Activated CD4-positive, alpha-beta T cell treated with anti-CD3 and anti-CD28 coated beads, Interleukin-2, amount 10 ng/mL, durations not matched to agents 7 days and 5 days (primary cell): Measurements from ENCODE around the gene PTGIS. TPM values are rescaled to one million over a fixed set of nuclear protein-coding genes. Genes with fewer than 3 reads are reported as not detected.

Source experiments
- CTCF ChIA-PET: fragments of 350-600 bp; sonication (Branson Sonifier 250); formaldehyde crosslinking; loops from one replicate; lab custom pipeline; 2021; ENCODE audit warnings: antibody characterized with exemption; lab: Charles Lee
- POLR2A ChIA-PET: fragments of 350-600 bp; sonication (Branson Sonifier 250); formaldehyde crosslinking; loops from one replicate; lab custom pipeline; 2021; ENCODE audit warnings: antibody characterized with exemption; lab: Charles Lee
- DNase-seq: peaks from one replicate; pipeline ENCODE4 v3.0.0-alpha.2; 2020
- H3K27ac Mint-ChIP-seq: one replicate; pipeline ENCODE4 v1.8.0; 2021; ENCODE audit warnings: mild to moderate bottlenecking, moderate library complexity, mixed read lengths
- H3K27me3 Mint-ChIP-seq: one replicate; pipeline ENCODE4 v1.8.0; 2021; ENCODE audit warnings: mixed read lengths
- H3K36me3 Mint-ChIP-seq: one replicate; pipeline ENCODE4 v1.8.0; 2021; ENCODE audit warnings: low read depth, mixed read lengths
- H3K4me1 Mint-ChIP-seq: one replicate; pipeline ENCODE4 v1.8.0; 2021; ENCODE audit warnings: mixed read lengths
- H3K4me3 Mint-ChIP-seq: one replicate; pipeline ENCODE4 v1.8.0; 2021; ENCODE audit warnings: mild to moderate bottlenecking, moderate library complexity, mixed read lengths
- H3K9me3 Mint-ChIP-seq: one replicate; pipeline ENCODE4 v1.8.0; 2021; ENCODE audit warnings: mixed read lengths
- total RNA-seq, 2 experiments: library from RNA; stranded (reverse); gene quantifications; one replicate each; pipeline ENCODE4 v1.2.3, GENCODE V29; 2021

The PTGIS gene
- total RNA-seq, 2 experiments from 2014 or later: 0.40 to 0.62 TPM

DNA sequence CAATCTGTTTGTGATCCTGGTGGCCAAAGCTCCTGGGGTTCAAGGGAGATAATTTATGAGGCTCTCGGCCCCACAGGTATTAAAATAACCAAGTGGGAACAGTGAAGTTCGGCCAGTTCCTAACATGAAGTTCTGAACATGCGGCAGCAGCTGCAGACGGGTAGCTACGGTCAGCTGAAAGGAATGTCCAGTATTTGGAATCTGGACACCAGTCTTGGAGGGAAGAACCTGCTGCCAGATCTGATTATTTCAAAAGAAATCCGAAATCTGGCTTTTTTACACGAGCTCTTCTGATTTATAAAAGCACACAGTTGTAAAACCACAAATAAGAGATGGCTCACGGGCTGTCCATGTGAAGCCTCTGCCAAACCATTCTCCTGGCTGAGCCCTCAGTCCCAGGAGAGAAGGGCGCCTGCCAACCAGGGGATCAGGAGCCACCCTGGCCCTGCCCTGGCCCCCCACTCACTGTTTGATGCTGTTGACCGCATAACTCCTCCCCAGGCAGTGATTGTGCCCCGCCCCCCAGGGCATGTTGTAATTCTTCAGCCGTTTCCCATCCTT, 57.3 kb downstream of the PTGIS start:
- Mint-ChIP-seq H3K9me3 (no peaks in the 10 kb centered on the region), H3K27ac (no peak overlapping the region), H3K36me3 (no peaks in the 10 kb centered on the region), H3K4me1 (no peaks in the 10 kb centered on the region), H3K27me3 (peaks cover 37% of the 10 kb centered on the region), H3K4me3 (no peak overlapping the region)
- DNase-seq: no peak
- CTCF ChIA-PET: interaction anchor here (0.6 kb wide), 2 partner anchors 95 to 100 kb away, joined by 3 read pairs; no protein-coding TSS in a partner anchor
- POLR2A ChIA-PET: no interaction called here

DNA sequence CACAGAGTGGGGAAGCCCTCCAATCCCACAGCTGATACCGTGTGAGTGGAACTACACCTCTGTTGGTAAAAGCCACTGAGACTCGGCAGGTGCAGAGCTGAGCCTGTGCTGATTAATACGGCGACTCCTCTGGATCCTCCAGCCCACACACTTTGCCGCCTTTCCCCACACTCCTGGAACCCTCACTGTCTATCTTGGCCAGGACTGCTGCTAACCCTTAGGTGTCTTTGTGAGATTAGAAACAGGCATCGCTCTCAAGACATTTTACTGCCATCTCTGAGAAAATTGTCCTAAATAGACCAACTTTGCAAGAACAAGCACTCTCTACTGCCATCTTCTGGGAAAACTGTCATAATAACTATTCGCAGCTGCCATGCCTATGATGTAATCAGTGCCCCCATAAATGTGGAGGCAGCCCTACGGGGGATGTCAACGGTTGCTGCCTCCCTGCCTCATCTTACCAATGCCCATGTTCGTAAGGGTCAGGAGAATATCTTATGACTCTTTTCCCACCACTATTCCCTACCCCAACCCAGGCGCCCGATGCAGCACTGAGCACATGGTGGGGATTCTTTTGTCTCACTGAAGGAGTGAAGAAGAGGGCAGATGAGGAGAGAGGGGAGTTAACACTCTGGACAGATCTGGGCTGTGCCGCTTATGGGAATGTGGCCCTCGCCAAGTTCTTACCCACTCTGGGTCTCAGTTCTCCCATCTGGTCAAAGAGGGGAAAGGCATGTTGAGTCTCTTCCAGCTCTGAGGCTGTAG, 59.3 kb downstream of the PTGIS start:
- POLR2A ChIA-PET: no interaction called here

DNA sequence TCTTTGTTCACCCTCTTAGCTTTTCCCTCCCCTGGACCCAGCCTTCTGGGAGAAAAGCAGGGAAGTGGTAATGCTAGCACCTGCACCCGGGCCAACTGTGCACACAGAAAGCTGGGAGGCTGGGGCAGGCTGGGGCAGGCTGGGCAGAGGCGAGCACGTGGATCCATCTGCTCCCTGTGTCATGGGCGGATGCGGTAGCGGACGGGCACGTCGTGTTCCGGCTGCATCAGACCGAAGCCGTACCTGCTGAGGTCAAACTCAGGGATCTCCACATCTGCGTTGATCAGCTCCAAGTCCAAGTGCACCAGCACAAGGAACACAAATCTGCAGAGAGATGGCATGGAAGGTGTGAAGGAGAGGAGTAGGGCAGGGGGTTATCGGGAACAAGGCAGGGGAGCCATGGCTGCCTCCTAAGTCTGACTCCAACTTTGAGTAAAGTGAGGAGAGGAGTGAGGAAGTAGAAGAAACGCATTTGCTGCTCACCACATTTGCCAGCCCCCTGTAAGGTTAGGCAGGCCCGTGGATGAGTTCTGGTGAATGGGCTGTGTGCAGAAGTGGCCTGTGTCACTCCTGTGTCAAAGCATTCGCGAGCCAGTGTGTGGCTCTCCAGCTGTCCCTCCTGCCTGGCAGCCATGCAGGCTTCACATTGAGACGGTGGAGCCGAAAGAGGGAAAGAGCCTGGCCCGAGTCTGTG, 60.0 kb downstream of the PTGIS start:
- no peaks in the 10 kb centered on the region for H3K36me3 Mint-ChIP-seq
- DNase-seq: no peak
- no peak overlapping the region for H3K4me3 Mint-ChIP-seq
- CTCF ChIA-PET: interaction anchor here (1.1 to 1.6 kb wide), 4 partner anchors 23 to 122 kb away, joined by 3 to 6 read pairs (median 4); no protein-coding TSS in a partner anchor
- H3K9me3 Mint-ChIP-seq: no peaks in the 10 kb centered on the region
- peaks cover 36% of the 10 kb centered on the region for H3K27me3 Mint-ChIP-seq
- no peaks in the 10 kb centered on the region for H3K4me1 Mint-ChIP-seq
- no peak overlapping the region for H3K27ac Mint-ChIP-seq
- POLR2A ChIA-PET: no interaction called here

More for the DNA sequence above, 59.3 kb downstream of the PTGIS start:
- Mint-ChIP-seq H3K27me3 (peaks cover 34% of the 10 kb centered on the region), H3K9me3 (no peaks in the 10 kb centered on the region), H3K4me1 (no peaks in the 10 kb centered on the region), H3K27ac (no peak overlapping the region), H3K36me3 (no peaks in the 10 kb centered on the region), H3K4me3 (no peak overlapping the region)
- no peak for DNase-seq
- CTCF ChIA-PET: interaction anchor here (1.2 to 1.6 kb wide), 3 partner anchors 17 to 35 kb away, joined by 3 to 4 read pairs (median 4); no protein-coding TSS in a partner anchor

DNA sequence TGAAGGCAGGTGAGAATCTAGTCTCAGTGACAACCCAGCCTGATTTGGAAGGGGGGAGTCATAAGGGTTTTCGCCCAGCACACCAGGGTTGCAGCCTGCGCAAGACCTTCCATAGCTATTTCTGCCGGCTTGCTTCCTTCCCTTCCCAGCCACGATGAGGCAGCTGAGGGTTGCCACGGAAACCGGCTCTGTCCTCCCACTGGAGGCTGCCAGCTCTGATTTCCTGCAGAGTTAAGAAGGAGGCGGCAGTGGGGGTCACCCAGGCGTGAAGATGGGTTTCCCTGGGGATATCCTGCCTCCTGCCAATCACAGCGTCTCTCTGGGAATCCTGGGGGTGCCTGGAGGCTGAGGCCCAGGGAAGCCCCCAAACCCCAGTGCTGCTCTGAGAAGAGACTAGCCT, 62.4 kb downstream of the PTGIS start:
- ChIA-PET POLR2A (no interaction called here), CTCF (interaction anchor here (0.8 to 1.6 kb wide), 4 partner anchors 9 to 38 kb away, joined by 4 to 5 read pairs (median 4); no protein-coding TSS in a partner anchor)
- Mint-ChIP-seq H3K4me1 (no peaks in the 10 kb centered on the region), H3K27ac (no peak overlapping the region), H3K9me3 (no peaks in the 10 kb centered on the region), H3K36me3 (no peaks in the 10 kb centered on the region), H3K4me3 (no peak overlapping the region), H3K27me3 (peaks cover 35% of the 10 kb centered on the region)
- DNase-seq: no peak

DNA sequence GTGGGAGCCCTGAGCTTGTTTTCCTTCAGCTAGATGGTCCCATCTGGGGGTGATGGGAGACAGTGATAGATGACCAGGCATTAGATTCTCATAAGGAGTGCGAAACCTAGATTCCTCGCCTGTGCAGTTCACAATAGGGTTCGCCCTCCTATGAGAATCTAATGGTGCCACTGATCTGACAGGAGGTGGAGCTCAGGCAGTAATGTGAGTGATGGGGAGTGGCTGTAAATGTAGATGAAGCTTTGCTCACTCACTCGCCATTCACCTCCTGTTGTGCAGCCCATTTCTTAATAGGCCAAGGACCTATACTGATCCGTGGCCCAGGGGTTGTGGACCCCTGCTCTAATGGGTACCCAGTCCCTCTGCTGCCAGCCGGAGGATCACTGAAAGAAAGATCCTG, 64.8 kb downstream of the PTGIS start:
- Mint-ChIP-seq H3K9me3 (peaks cover 1% of the 10 kb centered on the region), H3K27ac (no peak overlapping the region), H3K4me3 (no peak overlapping the region), H3K27me3 (peaks cover 24% of the 10 kb centered on the region), H3K4me1 (no peaks in the 10 kb centered on the region), H3K36me3 (no peaks in the 10 kb centered on the region)
- CTCF ChIA-PET: interaction anchor here (0.6 to 1.5 kb wide), 2 partner anchors 157 to 560 kb away, joined by 3 read pairs; no protein-coding TSS in a partner anchor
- POLR2A ChIA-PET: no interaction called here
- no peak for DNase-seq

DNA sequence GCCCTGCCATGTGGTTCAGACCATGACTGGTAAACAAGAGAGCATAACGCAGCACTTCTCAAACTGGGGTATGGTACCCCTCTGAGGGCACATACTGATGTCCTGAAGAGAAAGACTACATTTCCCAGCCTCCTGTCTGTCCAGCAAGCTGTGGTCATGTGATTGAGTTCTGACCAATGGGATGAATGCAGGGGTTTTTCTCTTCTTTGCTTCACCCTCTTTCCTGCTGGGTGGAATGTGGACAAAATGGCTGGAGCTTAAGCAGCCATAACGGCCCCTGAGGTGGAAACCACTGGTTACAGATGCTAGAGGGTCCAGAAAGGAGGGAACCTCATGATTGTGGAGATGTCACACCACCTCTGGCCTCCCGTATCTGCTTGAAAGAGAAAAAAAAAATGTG, 66.0 kb downstream of the PTGIS start:
- POLR2A ChIA-PET: no interaction called here
- no peak for DNase-seq
- Mint-ChIP-seq H3K4me3 (no peak overlapping the region), H3K27ac (no peak overlapping the region), H3K36me3 (no peaks in the 10 kb centered on the region), H3K27me3 (peaks cover 27% of the 10 kb centered on the region), H3K4me1 (no peaks in the 10 kb centered on the region), H3K9me3 (peaks cover 2% of the 10 kb centered on the region)
- CTCF ChIA-PET: no interaction called here

DNA sequence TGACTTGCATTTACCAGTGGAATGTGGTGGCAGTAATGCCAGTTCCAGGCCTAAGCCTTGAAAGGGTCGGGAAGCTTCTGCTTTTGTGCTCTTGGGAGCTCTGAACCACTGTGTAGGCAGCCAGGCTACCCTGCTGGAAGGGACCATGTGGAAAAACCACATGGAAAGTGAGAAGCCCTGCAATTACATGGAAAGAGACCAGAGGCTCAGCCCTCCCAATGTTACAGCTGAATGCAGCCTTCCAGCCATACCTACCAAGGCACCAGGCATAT, 70.6 kb downstream of the PTGIS start:
- H3K9me3 Mint-ChIP-seq: peaks cover 2% of the 10 kb centered on the region
- POLR2A ChIA-PET: no interaction called here
- no peak for DNase-seq
- CTCF ChIA-PET: interaction anchor here (0.8 to 1.4 kb wide), 2 partner anchors 8 to 37 kb away, joined by 3 to 5 read pairs; no protein-coding TSS in a partner anchor
- H3K27ac Mint-ChIP-seq: no peak overlapping the region
- H3K27me3 Mint-ChIP-seq: peaks cover 27% of the 10 kb centered on the region
- H3K36me3 Mint-ChIP-seq: no peaks in the 10 kb centered on the region
- no peaks in the 10 kb centered on the region for H3K4me1 Mint-ChIP-seq
- no peak overlapping the region for H3K4me3 Mint-ChIP-seq

DNA sequence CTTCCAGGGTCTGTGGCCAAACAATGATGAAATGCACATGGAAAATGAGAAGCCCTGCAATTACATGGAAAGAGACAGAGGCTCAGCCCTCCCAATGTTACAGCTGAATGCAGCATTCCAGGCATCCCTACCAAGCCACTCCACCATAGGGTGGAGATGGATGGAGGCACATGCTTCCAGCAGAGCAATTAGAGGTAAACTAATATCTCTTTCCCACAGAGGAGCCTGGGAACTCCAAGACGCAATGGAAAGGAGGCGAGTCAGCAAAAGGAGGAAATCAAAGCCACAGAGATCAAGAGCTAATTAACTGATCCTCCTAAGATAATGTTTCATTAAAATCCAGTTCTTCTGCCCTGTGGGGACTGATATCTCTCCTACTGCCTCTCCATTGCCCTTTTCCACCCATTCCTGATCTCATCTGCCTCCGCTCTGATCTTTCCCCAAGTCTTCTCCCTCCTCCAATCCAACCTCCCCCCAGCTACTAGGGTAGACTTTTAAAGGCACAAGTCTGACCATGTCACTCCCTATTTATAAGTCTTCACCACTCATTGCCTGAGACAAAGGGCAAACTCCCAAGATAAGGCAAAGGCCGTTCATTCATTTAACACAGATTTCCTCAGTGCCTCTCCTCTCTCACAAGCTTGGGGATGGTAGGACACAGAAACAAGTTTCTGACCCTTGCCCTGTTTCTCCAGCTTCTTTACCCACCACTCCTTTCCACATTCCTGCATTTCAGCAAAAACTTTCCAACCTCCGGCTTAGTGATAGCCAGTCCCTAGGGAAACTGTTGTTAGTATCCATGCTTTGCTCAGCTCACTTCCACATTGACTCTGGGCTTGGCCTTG, 71.2 kb downstream of the PTGIS start:
- Mint-ChIP-seq H3K4me3 (no peak overlapping the region), H3K27me3 (peaks cover 30% of the 10 kb centered on the region), H3K36me3 (no peaks in the 10 kb centered on the region), H3K4me1 (no peaks in the 10 kb centered on the region), H3K27ac (no peak overlapping the region), H3K9me3 (peaks cover 2% of the 10 kb centered on the region)
- ChIA-PET POLR2A (no interaction called here), CTCF (interaction anchor here (0.8 to 1.4 kb wide), 3 partner anchors 9 to 37 kb away, joined by 3 to 5 read pairs (median 4); no protein-coding TSS in a partner anchor)
- no peak for DNase-seq

DNA sequence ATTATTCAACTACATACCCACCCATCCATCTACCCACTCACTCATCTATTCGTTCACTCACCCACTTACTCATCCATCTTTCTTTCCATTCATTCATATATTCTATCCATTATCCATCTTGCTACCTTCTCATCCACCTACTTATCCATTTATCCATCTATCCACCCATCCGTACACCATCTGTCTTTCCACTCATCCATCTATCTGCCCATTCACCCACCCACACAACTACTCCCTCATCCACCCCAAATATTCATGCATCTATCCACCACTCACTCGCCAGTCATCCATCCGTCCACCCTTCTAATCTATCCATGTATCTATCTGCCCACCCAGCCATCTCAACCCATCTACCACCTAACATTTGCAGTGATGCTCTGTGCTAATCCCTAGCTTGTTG, 71.9 kb downstream of the PTGIS start:
- Mint-ChIP-seq H3K36me3 (no peaks in the 10 kb centered on the region), H3K27me3 (peaks cover 33% of the 10 kb centered on the region), H3K27ac (no peak overlapping the region), H3K4me1 (no peaks in the 10 kb centered on the region), H3K9me3 (peaks cover 5% of the 10 kb centered on the region), H3K4me3 (no peak overlapping the region)
- ChIA-PET CTCF (interaction anchor here (1.3 to 1.4 kb wide), 2 partner anchors 9 to 12 kb away, joined by 4 to 5 read pairs; no protein-coding TSS in a partner anchor), POLR2A (no interaction called here)
- DNase-seq: no peak

DNA sequence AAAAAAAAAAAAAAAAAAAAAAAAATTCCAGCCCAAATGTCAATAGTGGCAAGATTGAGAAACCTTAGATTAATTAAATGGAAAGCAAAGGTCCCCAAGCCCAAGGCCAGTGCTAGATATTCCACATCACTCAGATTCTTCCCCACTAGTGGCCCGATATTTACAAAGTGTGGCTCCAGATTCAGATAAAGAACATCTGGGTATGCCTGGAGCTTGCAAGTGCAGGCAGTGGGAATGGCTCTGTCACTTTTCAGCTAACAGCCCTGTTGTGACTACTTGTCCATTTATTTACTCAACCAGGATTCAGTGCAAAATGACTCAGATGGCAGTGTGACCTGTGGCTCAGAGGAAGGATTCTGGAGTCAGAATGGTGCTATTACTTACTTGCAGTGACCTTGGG, 77.2 kb downstream of the PTGIS start:
- Mint-ChIP-seq H3K36me3 (no peaks in the 10 kb centered on the region), H3K27me3 (peaks cover 43% of the 10 kb centered on the region), H3K4me1 (no peaks in the 10 kb centered on the region), H3K27ac (no peak overlapping the region), H3K9me3 (peaks cover 7% of the 10 kb centered on the region), H3K4me3 (no peak overlapping the region)
- CTCF ChIA-PET: interaction anchor here (0.6 kb wide), 1 partner anchor 889 kb away, joined by 3 read pairs; no protein-coding TSS in a partner anchor
- no peak for DNase-seq
- POLR2A ChIA-PET: no interaction called here

DNA sequence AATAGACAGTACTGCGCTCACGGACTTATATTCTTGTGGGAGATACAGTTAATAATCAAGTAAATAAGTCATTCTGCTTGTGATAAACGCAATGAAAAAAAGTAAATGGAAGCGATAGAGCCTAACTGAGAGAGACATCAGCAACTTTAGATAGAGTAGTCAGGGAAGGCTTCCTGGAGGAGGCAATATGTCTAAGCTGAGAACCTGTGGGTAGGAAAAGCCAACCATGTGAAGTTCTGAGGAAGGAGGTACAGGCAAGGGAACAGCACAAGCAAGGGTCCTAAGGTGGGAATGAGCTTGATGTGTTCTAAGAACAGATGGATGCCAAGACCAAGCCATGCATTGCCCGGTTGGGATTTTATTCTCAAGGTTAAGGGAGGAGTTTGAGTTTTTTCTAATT, 78.2 kb downstream of the PTGIS start:
- CTCF ChIA-PET: interaction anchor here (0.6 kb wide), 1 partner anchor 11 kb away, joined by 3 read pairs; no protein-coding TSS in a partner anchor
- Mint-ChIP-seq H3K27me3 (peaks cover 53% of the 10 kb centered on the region), H3K4me3 (no peak overlapping the region), H3K9me3 (peaks cover 7% of the 10 kb centered on the region), H3K27ac (no peak overlapping the region), H3K36me3 (no peaks in the 10 kb centered on the region), H3K4me1 (no peaks in the 10 kb centered on the region)
- no peak for DNase-seq
- POLR2A ChIA-PET: no interaction called here

DNA sequence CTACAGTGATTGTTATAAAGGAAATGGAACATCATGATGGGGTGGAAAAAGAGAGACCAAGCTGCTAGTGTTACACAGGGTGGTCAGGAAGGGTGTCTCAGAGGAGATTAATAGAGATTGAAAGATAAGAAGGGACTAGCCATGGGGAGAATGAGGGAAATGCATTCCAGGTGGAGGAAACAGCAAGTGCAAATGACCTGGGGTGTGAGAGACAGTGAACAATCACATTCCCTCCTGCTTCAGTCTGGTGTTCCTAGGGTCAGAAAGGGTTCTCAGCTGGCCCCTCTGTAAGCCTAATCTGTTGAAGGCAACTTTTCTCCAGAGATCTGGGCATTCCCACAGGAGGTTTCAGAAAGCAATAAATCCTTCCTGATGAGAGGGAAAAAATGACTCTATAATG, 81.9 kb downstream of the PTGIS start:
- Mint-ChIP-seq H3K36me3 (peaks cover 2% of the 10 kb centered on the region), H3K4me3 (no peak overlapping the region), H3K4me1 (peaks cover 4% of the 10 kb centered on the region), H3K9me3 (peaks cover 5% of the 10 kb centered on the region), H3K27me3 (peaks cover 55% of the 10 kb centered on the region), H3K27ac (no peak overlapping the region)
- ChIA-PET POLR2A (no interaction called here), CTCF (no interaction called here)
- DNase-seq: no peak
